Stomach (tissue), 9 donors: ENCODE measurements around the gene KCNG4. TPM values are rescaled to one million over a fixed set of nuclear protein-coding genes. Genes with fewer than 3 reads are reported as not detected.

Experiments
- DNase-seq, 2 donors: peaks; one replicate each; pipeline versions ENCODE4 v3.0.0 to v3.0.0-alpha.2; 2013 to 2019
- H3K27ac ChIP-seq, 5 donors: fragments of 200-600 bp in 4 of 5; sonication (generic) in 4 of 5; one replicate each; pipeline ENCODE4 v1.5.1; 2013 to 2019; ENCODE audit warnings: mild to moderate bottlenecking in 1 of 5, moderate library complexity in 1 of 5
- H3K27me3 ChIP-seq, 3 donors: fragments of 200-600 bp; sonication (generic); one replicate each; pipeline ENCODE4 v1.5.1; 2017 to 2019; ENCODE audit warnings: mixed run types in 1 of 3
- H3K36me3 ChIP-seq, 4 donors: fragments of 200-600 bp; sonication (generic); 1 replicate in 3 of 4; 2 replicates in 1 of 4; pipeline ENCODE4 v1.5.1; 2016 to 2019
- H3K4me1 ChIP-seq, 4 donors: fragments of 200-600 bp; sonication (generic); one replicate each; pipeline ENCODE4 v1.5.1; 2016 to 2019
- H3K4me3 ChIP-seq, 4 donors: fragments of 200-600 bp; sonication (generic) in 3 of 4; one replicate each; pipeline ENCODE4 v1.5.1; 2016 to 2019; ENCODE audit warnings: mild to moderate bottlenecking in 1 of 4
- H3K9me3 ChIP-seq, 4 donors: fragments of 200-600 bp; sonication (generic); one replicate each; pipeline ENCODE4 v1.5.1; 2016 to 2019
- CTCF ChIP-seq, 7 experiments: fragments of 450-650 bp in 4 of 7; fragments of 200-600 bp in 3 of 7; sonication (generic) in 3 of 7; IDR thresholded peaks; one replicate each; pipeline ENCODE4 v1.5.1; 2016 to 2019; ENCODE audit warnings: antibody characterized with exemption in 7 of 7, control low read depth in 2 of 7, mild to moderate bottlenecking in 1 of 7
- EP300 ChIP-seq: sonication (generic); formaldehyde crosslinking; IDR thresholded peaks from one replicate; pipeline ENCODE4 v1.6.1; 2017; ENCODE audit warnings: antibody characterized with exemption
- POLR2A ChIP-seq, 4 donors: fragments of 450-650 bp; IDR thresholded peaks; one replicate each; pipeline ENCODE4 v1.6.1; 2016; ENCODE audit warnings: antibody characterized with exemption in 4 of 4, control low read depth in 2 of 4, mild to moderate bottlenecking in 1 of 4, moderate library complexity in 1 of 4
- POLR2AphosphoS5 ChIP-seq, 3 donors: sonication (generic); formaldehyde crosslinking; IDR thresholded peaks; one replicate each; pipeline ENCODE4 v1.6.1; 2016; ENCODE audit warnings: antibody characterized with exemption in 3 of 3
- WGBS, 5 donors: extraction: QIAGEN DNeasy Blood & Tissue Kit in 3 of 5; methylation state at CpG; one replicate each; pipeline versions ENCODE4 v1.1.5 to v1.1.7; 2013 to 2018; 5-methylcytosine and 5-hydroxymethylcytosine counted together
- intact Hi-C: fragments of 100-400 bp; cut with DNase I; formaldehyde crosslinking; loops from one replicate; pipeline ENCODE4 v1.15.1; 2023; ENCODE audit warnings: low total_unique reads
- polyA plus RNA-seq, 3 donors: library from polyadenylated mRNA; stranded (reverse); fragments of 200-250 nt; gene quantifications; one replicate each; pipeline ENCODE4 v1.2.3, GENCODE V29; 2013
- total RNA-seq, 5 donors: library from RNA; depleted of rRNA; stranded (reverse); fragments of >200 nt; gene quantifications; one replicate each; pipeline versions ENCODE4 v1.1.0 to v1.2.3, GENCODE V29; 2014 to 2016
- donor health status: healthy with polysubstance abuse.
- donor health status: Bipolar disorder and iron deficiency.
- donor health status: healthy.

The KCNG4 gene
- total and polyA plus RNA-seq, 8 donors = not detected

GRCh38 chr16:84258266-84258665 lies 18.5 kb upstream of the KCNG4 start:
- H3K4me3 ChIP-seq = no peak overlapping the region
- 86 to 93% (median 92%) methylated on average over 11 of the region's 11 CpGs for WGBS, 5 donors
- no peak for DNase-seq
- no peaks in the 10 kb centered on the region for H3K4me1 ChIP-seq
- no peak overlapping the region for H3K27ac ChIP-seq
- no peaks in the 10 kb centered on the region for H3K36me3 ChIP-seq
- intact Hi-C loops = no loop called here
- peaks cover 0 to 9% (median 8%) of the 10 kb centered on the region in 4 donors for H3K9me3 ChIP-seq
- H3K27me3 ChIP-seq = peaks cover 0 to 23% (median 0%) of the 10 kb centered on the region in 3 donors
- no peak for TF ChIP-seq CTCF (IDR thresholded peaks at IDR 0.05)
- no peak for TF ChIP-seq POLR2AphosphoS5 (IDR thresholded peaks at IDR 0.05)
- no peak for TF ChIP-seq EP300
- no peak for TF ChIP-seq POLR2A (IDR thresholded peaks at IDR 0.05)

- H3K9me3 ChIP-seq = peaks cover 0 to 9% (median 8%) of the 10 kb centered on the region in 4 donors
- intact Hi-C loops = no loop called here
- H3K36me3 ChIP-seq = no peaks in the 10 kb centered on the region
- no peaks in the 10 kb centered on the region for H3K4me1 ChIP-seq
- H3K27ac ChIP-seq = no peak overlapping the region
- TF ChIP-seq EP300 (no peak), CTCF (IDR thresholded peaks at IDR 0.05) (no peak), POLR2AphosphoS5 (IDR thresholded peaks at IDR 0.05) (no peak), POLR2A (IDR thresholded peaks at IDR 0.05) (no peak)
- no peak for DNase-seq
- 85 to 92% (median 88%) methylated on average over 4 of the region's 4 CpGs for WGBS, 5 donors
- H3K27me3 ChIP-seq = peaks cover 0 to 15% (median 0%) of the 10 kb centered on the region in 3 donors
- no peak overlapping the region for H3K4me3 ChIP-seq
Observed at GRCh38 chr16:84255050-84255810, 15.4 kb upstream of the KCNG4 start.

GRCh38 chr16:84254062-84254461 lies 14.2 kb upstream of the KCNG4 start:
- H3K4me3 ChIP-seq = no peak overlapping the region
- intact Hi-C loops = no loop called here
- TF ChIP-seq POLR2AphosphoS5 (IDR thresholded peaks at IDR 0.05) = no peak
- no peak for TF ChIP-seq EP300
- TF ChIP-seq CTCF (IDR thresholded peaks at IDR 0.05) = no peak
- TF ChIP-seq POLR2A (IDR thresholded peaks at IDR 0.05) = no peak
- peaks cover 0 to 9% (median 8%) of the 10 kb centered on the region in 4 donors for H3K9me3 ChIP-seq
- DNase-seq = no peak
- 42 to 61% (median 57%) methylated on average over 4 of the region's 4 CpGs for WGBS, 5 donors
- H3K27me3 ChIP-seq = peaks cover 0 to 12% (median 0%) of the 10 kb centered on the region in 3 donors
- H3K27ac ChIP-seq = no peak overlapping the region
- no peaks in the 10 kb centered on the region for H3K36me3 ChIP-seq
- no peaks in the 10 kb centered on the region for H3K4me1 ChIP-seq

- 62 to 87% (median 72%) methylated on average over 4 of the region's 4 CpGs for WGBS, 5 donors
- no peak overlapping the region for H3K4me3 ChIP-seq
- no peaks in the 10 kb centered on the region for H3K4me1 ChIP-seq
- peaks cover 0 to 12% (median 0%) of the 10 kb centered on the region in 3 donors for H3K27me3 ChIP-seq
- peaks cover 0 to 9% (median 8%) of the 10 kb centered on the region in 4 donors for H3K9me3 ChIP-seq
- no peak overlapping the region for H3K27ac ChIP-seq
- no peak for DNase-seq
- no peak for TF ChIP-seq POLR2AphosphoS5 (IDR thresholded peaks at IDR 0.05)
- TF ChIP-seq EP300 = no peak
- no peak for TF ChIP-seq CTCF (IDR thresholded peaks at IDR 0.05)
- no peak for TF ChIP-seq POLR2A (IDR thresholded peaks at IDR 0.05)
- intact Hi-C loops = no loop called here
- no peaks in the 10 kb centered on the region for H3K36me3 ChIP-seq
Observed at GRCh38 chr16:84253173-84253572, 13.4 kb upstream of the KCNG4 start.
